ENCODE results near the gene LRRC9.
"Not testable (repeated sequence)": the region's sequence is repeated elsewhere in the genome, so short reads cannot be mapped to it uniquely, and the experiment has no call there.

The LRRC9 gene

DNA sequence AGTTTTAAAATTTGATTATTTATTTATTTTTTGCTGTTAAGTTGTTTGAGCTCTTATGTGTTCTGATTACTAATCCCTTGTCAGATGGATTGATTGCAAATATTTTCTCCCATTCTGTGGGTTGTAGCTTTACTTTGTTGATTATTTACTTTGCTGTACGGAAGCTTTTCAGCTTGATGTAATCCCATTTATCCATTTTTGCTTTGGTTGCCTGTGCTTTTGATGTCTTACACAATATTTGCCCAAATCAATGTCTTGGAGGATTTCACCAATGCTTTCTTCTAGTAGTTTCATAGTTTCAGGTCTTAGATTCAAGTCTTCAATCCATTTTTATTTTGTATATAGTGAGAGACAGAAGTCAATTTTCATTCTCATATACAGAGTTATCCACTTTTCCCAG, 115.2 kb downstream of the LRRC9 start:
- no peak overlapping the region for H2AFZ ChIP-seq (ENCODE audit: low read length)
- no peak overlapping the region for H3K4me2 ChIP-seq (ENCODE audit: insufficient read depth, low read length, poor library complexity, severe bottlenecking)
- H2AK5ac ChIP-seq (ENCODE audit: low read depth, low read length) = no peak overlapping the region
- H3K4me3 ChIP-seq (ENCODE audit: low read length in 2 of 2) = no peak overlapping the region
- no peak overlapping the region for H2BK5ac ChIP-seq (ENCODE audit: low read length)
- no peak overlapping the region for H3K23ac ChIP-seq (ENCODE audit: low read depth, low read length, poor library complexity)
- no peak overlapping the region for H2BK15ac ChIP-seq (ENCODE audit: low read length)
- H3K36me3 ChIP-seq (replicated peaks in 1 of 2; ENCODE audit: control insufficient read depth in 2 of 2, insufficient read depth in 2 of 2, low read length in 2 of 2) = no peaks in the 10 kb centered on the region
- H3K18ac ChIP-seq (ENCODE audit: low read length) = no peak overlapping the region
- H2BK120ac ChIP-seq (ENCODE audit: low read depth, low read length) = no peak overlapping the region
- no peak overlapping the region for H2BK12ac ChIP-seq (ENCODE audit: low read length)
- H4K91ac ChIP-seq (ENCODE audit: low read depth, low read length, poor library complexity) = no peak overlapping the region
- H3K79me1 ChIP-seq (ENCODE audit: low read depth, low read length) = no peaks in the 10 kb centered on the region
- no peak for DNase-seq (ENCODE audit: low spot score)
- no peaks in the 10 kb centered on the region for H3K4me1 ChIP-seq (ENCODE audit: control insufficient read depth in 2 of 2, insufficient read depth in 1 of 2, low read depth in 1 of 2, low read length in 2 of 2)
- H3K9me3 ChIP-seq (replicated peaks in 1 of 2; ENCODE audit: control insufficient read depth in 2 of 2, insufficient read depth in 1 of 2, low read depth in 1 of 2, low read length in 2 of 2) = no peaks in the 10 kb centered on the region
- no peak overlapping the region for H3K9ac ChIP-seq (ENCODE audit: low read depth, low read length, poor library complexity)
- no peak overlapping the region for H4K8ac ChIP-seq (ENCODE audit: low read depth, low read length)
- no peak overlapping the region for H3K14ac ChIP-seq (ENCODE audit: low read length)
- no peak overlapping the region for H3K4ac ChIP-seq (ENCODE audit: low read length)
- H3K27me3 ChIP-seq (ENCODE audit: control insufficient read depth in 3 of 3, insufficient read depth in 3 of 3, low read depth in 1 of 3, low read length in 3 of 3) = no peaks in the 10 kb centered on the region
- WGBS, 2 donors (ENCODE audit: extremely low coverage in 2 of 2, insufficient read length in 2 of 2, insufficient replicate concordance in 1 of 2) = no CpG with 5 or more reads among the region's 1 CpG
- no peak overlapping the region for H3K27ac ChIP-seq (replicated peaks; ENCODE audit: low read length)

- H3K14ac ChIP-seq (ENCODE audit: low read length); H3K23ac ChIP-seq (ENCODE audit: low read depth, low read length, poor library complexity); DNase-seq (ENCODE audit: low spot score); H3K4me2 ChIP-seq (ENCODE audit: insufficient read depth, low read length, poor library complexity, severe bottlenecking); H2BK120ac ChIP-seq (ENCODE audit: low read depth, low read length); H2BK5ac ChIP-seq (ENCODE audit: low read length); H3K4me3 ChIP-seq (ENCODE audit: low read length in 2 of 2); H3K4me1 ChIP-seq (ENCODE audit: control insufficient read depth in 2 of 2, insufficient read depth in 1 of 2, low read depth in 1 of 2, low read length in 2 of 2); H3K18ac ChIP-seq (ENCODE audit: low read length); H2AFZ ChIP-seq (ENCODE audit: low read length); H3K79me1 ChIP-seq (ENCODE audit: low read depth, low read length); H3K27ac ChIP-seq (replicated peaks; ENCODE audit: low read length); H4K8ac ChIP-seq (ENCODE audit: low read depth, low read length); H3K36me3 ChIP-seq (replicated peaks in 1 of 2; ENCODE audit: control insufficient read depth in 2 of 2, insufficient read depth in 2 of 2, low read length in 2 of 2); H3K4ac ChIP-seq (ENCODE audit: low read length); H4K91ac ChIP-seq (ENCODE audit: low read depth, low read length, poor library complexity); H2BK12ac ChIP-seq (ENCODE audit: low read length); H3K9ac ChIP-seq (ENCODE audit: low read depth, low read length, poor library complexity); H2AK5ac ChIP-seq (ENCODE audit: low read depth, low read length); H3K9me3 ChIP-seq (replicated peaks in 1 of 2; ENCODE audit: control insufficient read depth in 2 of 2, insufficient read depth in 1 of 2, low read depth in 1 of 2, low read length in 2 of 2); H3K27me3 ChIP-seq (ENCODE audit: control insufficient read depth in 3 of 3, insufficient read depth in 3 of 3, low read depth in 1 of 3, low read length in 3 of 3); H2BK15ac ChIP-seq (ENCODE audit: low read length): not testable (repeated sequence)
- WGBS, 2 donors (ENCODE audit: extremely low coverage in 2 of 2, insufficient read length in 2 of 2, insufficient replicate concordance in 1 of 2) = no CpG with 5 or more reads among the region's 1 CpG
Measured at GRCh38 chr14:60047976-60048375, 128.0 kb downstream of the LRRC9 start.

- H3K9ac ChIP-seq (ENCODE audit: low read depth, low read length, poor library complexity) = no peak overlapping the region
- no peak for DNase-seq (ENCODE audit: low spot score)
- no CpG with 5 or more reads among the region's 3 CpGs for WGBS, 2 donors (ENCODE audit: extremely low coverage in 2 of 2, insufficient read length in 2 of 2, insufficient replicate concordance in 1 of 2)
- H3K4ac ChIP-seq (ENCODE audit: low read length) = no peak overlapping the region
- H2AK5ac ChIP-seq (ENCODE audit: low read depth, low read length) = no peak overlapping the region
- no peak overlapping the region for H2BK15ac ChIP-seq (ENCODE audit: low read length)
- H4K91ac ChIP-seq (ENCODE audit: low read depth, low read length, poor library complexity) = no peak overlapping the region
- H3K27me3 ChIP-seq (ENCODE audit: control insufficient read depth in 3 of 3, insufficient read depth in 3 of 3, low read depth in 1 of 3, low read length in 3 of 3) = no peaks in the 10 kb centered on the region
- no peaks in the 10 kb centered on the region for H3K4me1 ChIP-seq (ENCODE audit: control insufficient read depth in 2 of 2, insufficient read depth in 1 of 2, low read depth in 1 of 2, low read length in 2 of 2)
- no peak overlapping the region for H2BK12ac ChIP-seq (ENCODE audit: low read length)
- no peak overlapping the region for H3K27ac ChIP-seq (replicated peaks; ENCODE audit: low read length)
- H2BK5ac ChIP-seq (ENCODE audit: low read length) = no peak overlapping the region
- H2AFZ ChIP-seq (ENCODE audit: low read length) = no peak overlapping the region
- H3K79me1 ChIP-seq (ENCODE audit: low read depth, low read length) = no peaks in the 10 kb centered on the region
- H3K36me3 ChIP-seq (replicated peaks in 1 of 2; ENCODE audit: control insufficient read depth in 2 of 2, insufficient read depth in 2 of 2, low read length in 2 of 2) = no peaks in the 10 kb centered on the region
- H2BK120ac ChIP-seq (ENCODE audit: low read depth, low read length) = no peak overlapping the region
- no peak overlapping the region for H4K8ac ChIP-seq (ENCODE audit: low read depth, low read length)
- no peak overlapping the region for H3K14ac ChIP-seq (ENCODE audit: low read length)
- H3K18ac ChIP-seq (ENCODE audit: low read length) = no peak overlapping the region
- H3K23ac ChIP-seq (ENCODE audit: low read depth, low read length, poor library complexity) = no peak overlapping the region
- no peak overlapping the region for H3K4me3 ChIP-seq (ENCODE audit: low read length in 2 of 2)
- H3K4me2 ChIP-seq (ENCODE audit: insufficient read depth, low read length, poor library complexity, severe bottlenecking) = no peak overlapping the region
- H3K9me3 ChIP-seq (replicated peaks in 1 of 2; ENCODE audit: control insufficient read depth in 2 of 2, insufficient read depth in 1 of 2, low read depth in 1 of 2, low read length in 2 of 2) = no peaks in the 10 kb centered on the region
Measured at GRCh38 chr14:60051721-60052221, 131.8 kb downstream of the LRRC9 start.

DNA sequence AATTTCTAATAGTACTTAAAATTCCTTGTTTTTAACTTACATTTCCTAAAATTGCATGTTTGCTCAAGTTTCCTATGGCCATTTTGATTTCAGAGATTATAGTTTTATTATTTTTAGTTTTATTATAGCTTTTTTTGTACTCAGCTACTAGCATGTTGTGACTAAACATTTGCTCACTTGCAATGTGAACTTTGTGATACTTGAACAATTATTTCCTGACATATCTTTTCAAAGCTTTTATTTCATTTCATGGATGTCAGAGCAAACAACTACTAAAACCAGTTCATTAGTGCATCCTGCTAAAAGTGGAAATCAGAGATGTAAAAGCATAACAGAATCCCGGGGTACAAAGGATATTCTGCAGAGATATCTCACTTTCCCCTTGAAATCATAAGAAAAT, 138.1 kb downstream of the LRRC9 start:
- WGBS, 2 donors (ENCODE audit: extremely low coverage in 2 of 2, insufficient read length in 2 of 2, insufficient replicate concordance in 1 of 2) = no CpG with 5 or more reads among the region's 1 CpG
- Histone ChIP-seq H2AK5ac (ENCODE audit: low read depth, low read length) (no peak overlapping the region), H3K23ac (ENCODE audit: low read depth, low read length, poor library complexity) (no peak overlapping the region), H3K4me3 (ENCODE audit: low read length in 2 of 2) (no peak overlapping the region), H3K27me3 (ENCODE audit: control insufficient read depth in 3 of 3, insufficient read depth in 3 of 3, low read depth in 1 of 3, low read length in 3 of 3) (no peaks in the 10 kb centered on the region), H3K4ac (ENCODE audit: low read length) (no peak overlapping the region), H3K4me2 (ENCODE audit: insufficient read depth, low read length, poor library complexity, severe bottlenecking) (no peak overlapping the region), H3K4me1 (ENCODE audit: control insufficient read depth in 2 of 2, insufficient read depth in 1 of 2, low read depth in 1 of 2, low read length in 2 of 2) (no peaks in the 10 kb centered on the region), H3K14ac (ENCODE audit: low read length) (no peak overlapping the region), H3K9me3 (replicated peaks in 1 of 2; ENCODE audit: control insufficient read depth in 2 of 2, insufficient read depth in 1 of 2, low read depth in 1 of 2, low read length in 2 of 2) (no peaks in the 10 kb centered on the region), H2BK120ac (ENCODE audit: low read depth, low read length) (no peak overlapping the region), H4K91ac (ENCODE audit: low read depth, low read length, poor library complexity) (no peak overlapping the region), H2AFZ (ENCODE audit: low read length) (no peak overlapping the region), H4K8ac (ENCODE audit: low read depth, low read length) (no peak overlapping the region), H2BK15ac (ENCODE audit: low read length) (no peak overlapping the region), H3K9ac (ENCODE audit: low read depth, low read length, poor library complexity) (no peak overlapping the region), H3K27ac (replicated peaks; ENCODE audit: low read length) (no peak overlapping the region), H3K79me1 (ENCODE audit: low read depth, low read length) (no peaks in the 10 kb centered on the region), H3K18ac (ENCODE audit: low read length) (no peak overlapping the region), H3K36me3 (replicated peaks in 1 of 2; ENCODE audit: control insufficient read depth in 2 of 2, insufficient read depth in 2 of 2, low read length in 2 of 2) (no peaks in the 10 kb centered on the region), H2BK5ac (ENCODE audit: low read length) (no peak overlapping the region), H2BK12ac (ENCODE audit: low read length) (no peak overlapping the region)
- no peak for DNase-seq (ENCODE audit: low spot score)
